DND-41 (cell line): ENCODE measurements around the gene ZBED5.
"Not testable (repeated sequence)": the region's sequence is repeated elsewhere in the genome, so short reads cannot be mapped to it uniquely, and the experiment has no call there.

ENCODE experiments used
- ATAC-seq: fragments of 200-7000 bp; cut with Tn5 transposase; 3 replicates; pipeline ENCODE4 v1.9.1; 2021; ENCODE audit warnings: low read depth; ENCODE audit not compliant: insufficient read depth
- DNase-seq: peaks from one replicate; pipeline ENCODE4 v3.0.0-alpha.2; 2020
- H2AFZ ChIP-seq: 2 replicates; pipeline ENCODE4 v1.6.0; 2012; ENCODE audit warnings: low read depth, low read length
- H3K27ac ChIP-seq: 2 replicates; pipeline ENCODE4 v1.5.1; 2012; ENCODE audit warnings: low read length, inconsistent platforms
- H3K27me3 ChIP-seq: fragments of 200-600 bp; sonication (generic); 2 replicates; pipeline ENCODE4 v1.6.0; 2012; ENCODE audit warnings: low read length, mild to moderate bottlenecking, inconsistent platforms; ENCODE audit not compliant: insufficient read depth, poor library complexity
- H3K36me3 ChIP-seq: 2 replicates; pipeline ENCODE4 v1.5.1; 2012; ENCODE audit warnings: low read length, inconsistent platforms; ENCODE audit not compliant: insufficient read depth
- H3K4me1 ChIP-seq: 2 replicates; pipeline ENCODE4 v1.5.1; 2012; ENCODE audit warnings: mild to moderate bottlenecking, low read length; ENCODE audit not compliant: insufficient read depth
- H3K4me2 ChIP-seq: 2 replicates; pipeline ENCODE4 v1.6.0; 2012; ENCODE audit warnings: mild to moderate bottlenecking, moderate library complexity, low read length, inconsistent platforms; ENCODE audit not compliant: insufficient read depth
- H3K4me3 ChIP-seq, 2 experiments: fragments of 200-600 bp in 1 of 2; shearing (Covaris generic) in 1 of 2; 2 replicates each; pipeline ENCODE4 v1.5.1; 2012 to 2016; ENCODE audit warnings: inconsistent platforms in 2 of 2, low read length in 2 of 2, mild to moderate bottlenecking in 2 of 2, low read depth in 1 of 2, moderate library complexity in 1 of 2
- H3K79me2 ChIP-seq: 2 replicates; pipeline ENCODE4 v1.6.0; 2012; ENCODE audit warnings: low read length, inconsistent platforms; ENCODE audit not compliant: insufficient read depth
- H3K9ac ChIP-seq: 2 replicates; pipeline ENCODE4 v1.6.0; 2012; ENCODE audit warnings: low read depth, mild to moderate bottlenecking, inconsistent platforms, low read length, moderate library complexity
- H3K9me3 ChIP-seq: 2 replicates; pipeline ENCODE4 v1.5.1; 2012; ENCODE audit warnings: low read length, moderate library complexity, mild to moderate bottlenecking, inconsistent platforms; ENCODE audit not compliant: insufficient read depth, severe bottlenecking
- H4K20me1 ChIP-seq: 2 replicates; pipeline ENCODE4 v1.6.0; 2012; ENCODE audit warnings: low read length; ENCODE audit not compliant: insufficient read depth
- CTCF ChIP-seq: IDR thresholded peaks from 2 replicates; pipeline ENCODE4 v1.5.1; 2012; ENCODE audit warnings: borderline replicate concordance, low read length, moderate library complexity, mild to moderate bottlenecking; ENCODE audit not compliant: poor library complexity, severe bottlenecking; ENCODE audit errors: extremely low read depth
- EZH2 ChIP-seq: IDR thresholded peaks from 3 replicates; pipeline ENCODE4 v1.6.1; 2012; ENCODE audit warnings: borderline replicate concordance, low read depth, mild to moderate bottlenecking, moderate library complexity, low read length, inconsistent platforms; ENCODE audit not compliant: severe bottlenecking

Gene ZBED5

GRCh38 chr11:10891151-10891720 lies 33.4 kb upstream of the ZBED5 start:
- H3K36me3 ChIP-seq: no peaks in the 10 kb centered on the region
- no peak for ATAC-seq
- no peaks in the 10 kb centered on the region for H4K20me1 ChIP-seq
- H3K9ac ChIP-seq: no peak overlapping the region
- H2AFZ ChIP-seq: no peak overlapping the region
- H3K79me2 ChIP-seq: no peaks in the 10 kb centered on the region
- H3K9me3 ChIP-seq: peaks cover 5% of the 10 kb centered on the region
- peaks cover 8% of the 10 kb centered on the region for H3K27me3 ChIP-seq
- no peak overlapping the region for H3K27ac ChIP-seq
- no peak overlapping the region for H3K4me3 ChIP-seq
- no peak for DNase-seq
- no peaks in the 10 kb centered on the region for H3K4me1 ChIP-seq
- TF ChIP-seq EZH2 (no peak), CTCF (no peak)
- H3K4me2 ChIP-seq: no peak overlapping the region

GRCh38 chr11:10890083-10890482 lies 32.2 kb upstream of the ZBED5 start:
- H3K27me3 ChIP-seq, H3K9me3 ChIP-seq, H3K27ac ChIP-seq, H3K9ac ChIP-seq, H3K4me3 ChIP-seq, H3K79me2 ChIP-seq, H3K4me1 ChIP-seq, H2AFZ ChIP-seq, ATAC-seq, DNase-seq, H4K20me1 ChIP-seq, H3K36me3 ChIP-seq, H3K4me2 ChIP-seq: not testable (repeated sequence)

GRCh38 chr11:10887307-10887706 lies 29.5 kb upstream of the ZBED5 start:
- Histone ChIP-seq H3K79me2 (no peaks in the 10 kb centered on the region), H3K36me3 (no peaks in the 10 kb centered on the region), H2AFZ (no peak overlapping the region), H3K9ac (no peak overlapping the region), H3K4me3 (no peak overlapping the region), H3K4me1 (no peaks in the 10 kb centered on the region), H3K27me3 (peaks cover 4% of the 10 kb centered on the region), H4K20me1 (no peaks in the 10 kb centered on the region), H3K27ac (no peak overlapping the region), H3K4me2 (no peak overlapping the region), H3K9me3 (peaks cover 5% of the 10 kb centered on the region)
- DNase-seq (no peak), ATAC-seq (no peak)
- TF ChIP-seq EZH2 (no peak), CTCF (no peak)

- H3K9ac ChIP-seq: no peak overlapping the region
- peaks cover 5% of the 10 kb centered on the region for H3K9me3 ChIP-seq
- no peaks in the 10 kb centered on the region for H4K20me1 ChIP-seq
- H3K4me1 ChIP-seq: no peaks in the 10 kb centered on the region
- no peaks in the 10 kb centered on the region for H3K79me2 ChIP-seq
- no peaks in the 10 kb centered on the region for H3K36me3 ChIP-seq
- ATAC-seq: no peak
- H3K4me3 ChIP-seq: no peak overlapping the region
- H2AFZ ChIP-seq: no peak overlapping the region
- H3K27ac ChIP-seq: no peak overlapping the region
- H3K27me3 ChIP-seq: peaks cover 3% of the 10 kb centered on the region
- no peak overlapping the region for H3K4me2 ChIP-seq
- no peak for DNase-seq
- TF ChIP-seq EZH2 (no peak), CTCF (no peak)
Observed at GRCh38 chr11:10886652-10887250, 28.9 kb upstream of the ZBED5 start.
